ENCODE results near the gene SOWAHC. TPM values are rescaled to one million over a fixed set of nuclear protein-coding genes. Genes with fewer than 3 reads are reported as not detected.

The SOWAHC gene
- total and polyA plus RNA-seq, 2 of the 13 experiments (the other 11 are each of a cell fraction or from before 2014, with no cell fraction given), result 21.2 to 22.5 TPM

GRCh38 chr2:109623297-109623696 is 9.1 kb downstream of the SOWAHC start (continued):
- 0 out of 2 replicates have a peak, but pooled peaks have one; percentile 1 for TF ChIP-seq ZNF350 (CRISPR knock-in tag; IDR thresholded peaks at IDR 0.05; ENCODE audit: borderline replicate concordance, low read depth)
- TF ChIP-seq RARA (CRISPR knock-in tag; IDR thresholded peaks at IDR 0.05), result no peak

DNA sequence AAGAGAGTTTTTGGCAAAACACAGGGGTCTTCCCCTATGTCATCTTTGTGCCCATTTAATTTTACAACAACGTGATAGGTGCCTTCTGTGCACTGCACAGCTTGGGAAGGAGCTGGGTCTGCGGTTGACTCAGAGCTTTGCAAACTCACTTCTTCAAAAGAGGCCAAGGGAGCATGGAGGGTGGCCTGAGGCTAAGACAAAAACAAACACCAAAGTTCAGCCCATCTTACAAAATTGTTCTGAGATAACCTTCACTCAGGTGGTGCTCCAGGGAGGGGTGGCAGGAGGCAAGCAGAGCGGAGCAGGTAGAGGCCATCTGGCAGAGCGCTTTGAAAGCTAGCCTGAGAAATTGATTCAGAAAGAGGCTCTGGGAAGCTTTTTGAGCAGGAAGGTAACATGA is 9.8 kb downstream of the SOWAHC start:
- intact Hi-C loops (cut with micrococcal nuclease; ENCODE audit: unreplicated experiment), result no loop called here
- H4K20me1 ChIP-seq (ENCODE audit: insufficient read depth, low read length), result no peaks in the 10 kb centered on the region
- H3K36me3 ChIP-seq (replicated peaks in 1 of 2; ENCODE audit: control insufficient read depth in 1 of 2, insufficient read depth in 2 of 2, low read length in 2 of 2), result no peaks in the 10 kb centered on the region
- ATAC-seq (peak; percentile 77), DNase-seq (ENCODE audit: low spot score) (no peak), FAIRE-seq (peak; percentile 91)
- H3K4me2 ChIP-seq (ENCODE audit: low read depth, low read length), result peak overlapping the region; percentile 69
- H2AFZ ChIP-seq (ENCODE audit: low read length), result peak overlapping the region; percentile 38
- ChIA-PET CTCF (ENCODE audit: low intra/inter-chr PET ratio, low total read pairs) (no interaction called here), POLR2A (interaction anchor here (0.8 to 5.6 kb wide), 5 partner anchors 8 to 1091 kb away, joined by 3 to 55 read pairs (median 7); partner anchors contain the start of genes SEPTIN10 and SOWAHC)
- H3K79me2 ChIP-seq (ENCODE audit: insufficient read depth, low read length), result peaks cover 6% of the 10 kb centered on the region
- H3K27ac ChIP-seq (ENCODE audit: extremely low read length, insufficient read depth, low read length), result peak overlapping the region; percentile 33
- no peaks in the 10 kb centered on the region for H3K27me3 ChIP-seq (ENCODE audit: control insufficient read depth in 1 of 2, insufficient read depth in 2 of 2, low read length in 2 of 2)
- BruUV-seq (replicated peaks), result no TSS peak
- in situ Hi-C loops (cut with HindIII; ENCODE audit: extremely low pct_ligation_motif_present, low pct_unique_long_range_greater_than_20kb), result no loop called here
- H3K4me1 ChIP-seq (ENCODE audit: insufficient read depth, low read length), result peaks cover 52% of the 10 kb centered on the region
- no peaks in the 10 kb centered on the region for H3K9me3 ChIP-seq (ENCODE audit: low read length)
- peak overlapping the region; percentile 17 to 45 (median 23) for H3K4me3 ChIP-seq (replicated peaks in 1 of 3; ENCODE audit: insufficient read depth in 1 of 3, low read depth in 2 of 3, low read length in 3 of 3)
- peak overlapping the region; percentile 32; the same call in 1 of the 2 replicates for H3K9ac ChIP-seq (ENCODE audit: insufficient read depth, low read depth, low read length)
- WGBS (ENCODE audit: low lambda C conversion rate), result 9% methylated on average over 4 of the region's 4 CpGs
- TF ChIP-seq, protein P1, sequence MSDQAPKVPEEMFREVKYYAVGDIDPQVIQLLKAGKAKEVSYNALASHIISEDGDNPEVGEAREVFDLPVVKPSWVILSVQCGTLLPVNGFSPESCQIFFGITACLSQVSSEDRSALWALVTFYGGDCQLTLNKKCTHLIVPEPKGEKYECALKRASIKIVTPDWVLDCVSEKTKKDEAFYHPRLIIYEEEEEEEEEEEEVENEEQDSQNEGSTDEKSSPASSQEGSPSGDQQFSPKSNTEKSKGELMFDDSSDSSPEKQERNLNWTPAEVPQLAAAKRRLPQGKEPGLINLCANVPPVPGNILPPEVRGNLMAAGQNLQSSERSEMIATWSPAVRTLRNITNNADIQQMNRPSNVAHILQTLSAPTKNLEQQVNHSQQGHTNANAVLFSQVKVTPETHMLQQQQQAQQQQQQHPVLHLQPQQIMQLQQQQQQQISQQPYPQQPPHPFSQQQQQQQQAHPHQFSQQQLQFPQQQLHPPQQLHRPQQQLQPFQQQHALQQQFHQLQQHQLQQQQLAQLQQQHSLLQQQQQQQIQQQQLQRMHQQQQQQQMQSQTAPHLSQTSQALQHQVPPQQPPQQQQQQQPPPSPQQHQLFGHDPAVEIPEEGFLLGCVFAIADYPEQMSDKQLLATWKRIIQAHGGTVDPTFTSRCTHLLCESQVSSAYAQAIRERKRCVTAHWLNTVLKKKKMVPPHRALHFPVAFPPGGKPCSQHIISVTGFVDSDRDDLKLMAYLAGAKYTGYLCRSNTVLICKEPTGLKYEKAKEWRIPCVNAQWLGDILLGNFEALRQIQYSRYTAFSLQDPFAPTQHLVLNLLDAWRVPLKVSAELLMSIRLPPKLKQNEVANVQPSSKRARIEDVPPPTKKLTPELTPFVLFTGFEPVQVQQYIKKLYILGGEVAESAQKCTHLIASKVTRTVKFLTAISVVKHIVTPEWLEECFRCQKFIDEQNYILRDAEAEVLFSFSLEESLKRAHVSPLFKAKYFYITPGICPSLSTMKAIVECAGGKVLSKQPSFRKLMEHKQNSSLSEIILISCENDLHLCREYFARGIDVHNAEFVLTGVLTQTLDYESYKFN (CRISPR knock-in tag; conservative IDR thresholded peaks at IDR 0.05), result peak; percentile 63; the same call in 1 of the 2 replicates
- TF ChIP-seq MXI1 (IDR thresholded peaks at IDR 0.05; ENCODE audit: borderline replicate concordance, low read depth, low read length) (no peak), SOX6 (IDR thresholded peaks at IDR 0.05) (no peak), SOX6 (CRISPR knock-in tag; IDR thresholded peaks at IDR 0.05) (peak; percentile 67), SNAI1 (CRISPR knock-in tag; IDR thresholded peaks at IDR 0.05; ENCODE audit: borderline replicate concordance) (0 out of 2 replicates have a peak, but pooled peaks have one; percentile 33), ZNF331 (CRISPR knock-in tag; IDR thresholded peaks at IDR 0.05) (0 out of 2 replicates have a peak, but pooled peaks have one; percentile 18), ZNF33A (CRISPR knock-in tag; IDR thresholded peaks at IDR 0.05; ENCODE audit: borderline replicate concordance) (no peak), FOXO1 (CRISPR knock-in tag; IDR thresholded peaks at IDR 0.05) (peak; percentile 31; the same call in 1 of the 2 replicates), ZUFSP (CRISPR knock-in tag; IDR thresholded peaks at IDR 0.05; ENCODE audit: borderline replicate concordance) (no peak), ZFP1 (CRISPR knock-in tag; IDR thresholded peaks at IDR 0.05) (0 out of 2 replicates have a peak, but pooled peaks have one; percentile 16)
- TF ChIP-seq, protein P2, sequence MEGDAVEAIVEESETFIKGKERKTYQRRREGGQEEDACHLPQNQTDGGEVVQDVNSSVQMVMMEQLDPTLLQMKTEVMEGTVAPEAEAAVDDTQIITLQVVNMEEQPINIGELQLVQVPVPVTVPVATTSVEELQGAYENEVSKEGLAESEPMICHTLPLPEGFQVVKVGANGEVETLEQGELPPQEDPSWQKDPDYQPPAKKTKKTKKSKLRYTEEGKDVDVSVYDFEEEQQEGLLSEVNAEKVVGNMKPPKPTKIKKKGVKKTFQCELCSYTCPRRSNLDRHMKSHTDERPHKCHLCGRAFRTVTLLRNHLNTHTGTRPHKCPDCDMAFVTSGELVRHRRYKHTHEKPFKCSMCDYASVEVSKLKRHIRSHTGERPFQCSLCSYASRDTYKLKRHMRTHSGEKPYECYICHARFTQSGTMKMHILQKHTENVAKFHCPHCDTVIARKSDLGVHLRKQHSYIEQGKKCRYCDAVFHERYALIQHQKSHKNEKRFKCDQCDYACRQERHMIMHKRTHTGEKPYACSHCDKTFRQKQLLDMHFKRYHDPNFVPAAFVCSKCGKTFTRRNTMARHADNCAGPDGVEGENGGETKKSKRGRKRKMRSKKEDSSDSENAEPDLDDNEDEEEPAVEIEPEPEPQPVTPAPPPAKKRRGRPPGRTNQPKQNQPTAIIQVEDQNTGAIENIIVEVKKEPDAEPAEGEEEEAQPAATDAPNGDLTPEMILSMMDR (CRISPR knock-in tag; IDR thresholded peaks at IDR 0.05), result 0 out of 2 replicates have a peak, but pooled peaks have one; percentile 5
- TF ChIP-seq, protein P3, sequence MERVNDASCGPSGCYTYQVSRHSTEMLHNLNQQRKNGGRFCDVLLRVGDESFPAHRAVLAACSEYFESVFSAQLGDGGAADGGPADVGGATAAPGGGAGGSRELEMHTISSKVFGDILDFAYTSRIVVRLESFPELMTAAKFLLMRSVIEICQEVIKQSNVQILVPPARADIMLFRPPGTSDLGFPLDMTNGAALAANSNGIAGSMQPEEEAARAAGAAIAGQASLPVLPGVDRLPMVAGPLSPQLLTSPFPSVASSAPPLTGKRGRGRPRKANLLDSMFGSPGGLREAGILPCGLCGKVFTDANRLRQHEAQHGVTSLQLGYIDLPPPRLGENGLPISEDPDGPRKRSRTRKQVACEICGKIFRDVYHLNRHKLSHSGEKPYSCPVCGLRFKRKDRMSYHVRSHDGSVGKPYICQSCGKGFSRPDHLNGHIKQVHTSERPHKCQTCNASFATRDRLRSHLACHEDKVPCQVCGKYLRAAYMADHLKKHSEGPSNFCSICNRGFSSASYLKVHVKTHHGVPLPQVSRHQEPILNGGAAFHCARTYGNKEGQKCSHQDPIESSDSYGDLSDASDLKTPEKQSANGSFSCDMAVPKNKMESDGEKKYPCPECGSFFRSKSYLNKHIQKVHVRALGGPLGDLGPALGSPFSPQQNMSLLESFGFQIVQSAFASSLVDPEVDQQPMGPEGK (CRISPR knock-in tag; IDR thresholded peaks at IDR 0.05), result peak; percentile 55
